Left renal pelvis (tissue), 4 donors: ENCODE data around the gene CRAT. TPM values are rescaled to one million over a fixed set of nuclear protein-coding genes. Genes with fewer than 3 reads are reported as not detected.
A peak's percentile ranks its signal among the peaks of the same experiment; 100 is the strongest.

Source experiments
- DNase-seq, 4 donors: peaks; one replicate each; pipeline ENCODE4 v3.0.0-alpha.2; 2013; ENCODE audit warnings: low read depth in 4 of 4, low spot score in 3 of 4
- polyA plus RNA-seq, 4 donors: library from polyadenylated mRNA; unstranded; fragments of 120-200 nt; gene quantifications; one replicate each; pipeline ENCODE4 v1.2.1, GENCODE V29; 2013; ENCODE audit not compliant: insufficient read length in 4 of 4

CRAT gene
- polyA plus RNA-seq, 4 donors: 30.4 to 47.9 (median 37.1) TPM

- DNase-seq: no peak
These were observed 15.4 kb downstream of the CRAT start for GRCh38 chr9:129095170-129095667.

GRCh38 chr9:129094387-129095169 is 16.0 kb downstream of the CRAT start:
- DNase-seq: no peak

GRCh38 chr9:129093602-129094386 is 16.8 kb downstream of the CRAT start:
- no peak for DNase-seq

- no peak for DNase-seq
These were observed 21.3 kb downstream of the CRAT start for GRCh38 chr9:129089246-129089645.

GRCh38 chr9:129084087-129084486 is 26.5 kb downstream of the CRAT start:
- DNase-seq: no peak

- DNase-seq: no peak
These were observed 29.1 kb downstream of the CRAT start for GRCh38 chr9:129081388-129081904.

GRCh38 chr9:129080601-129081387 is 29.8 kb downstream of the CRAT start, which contains the start of gene DOLPP1:
TSS of gene DOLPP1 (plus strand) at chr9:129081111. CDS start at chr9:129081132, 21 bp downstream.
- peak; percentile 95 to 97 (median 97) for DNase-seq

- DNase-seq: no peak
These were observed 30.3 kb downstream of the CRAT start for GRCh38 chr9:129080298-129080600.

GRCh38 chr9:129079829-129080228 is 30.8 kb downstream of the CRAT start:
- no peak for DNase-seq

- DNase-seq: no peak
These were observed 31.7 kb downstream of the CRAT start for GRCh38 chr9:129078691-129079503.

GRCh38 chr9:129077236-129077635 is 33.4 kb downstream of the CRAT start:
- DNase-seq: no peak

GRCh38 chr9:129076640-129077037 is 34.0 kb downstream of the CRAT start:
- DNase-seq: no peak

GRCh38 chr9:129075996-129076639 is 34.5 kb downstream of the CRAT start:
- no peak for DNase-seq

- DNase-seq: no peak
These were observed 36.5 kb downstream of the CRAT start for GRCh38 chr9:129074106-129074505.

GRCh38 chr9:129073404-129073803 is 37.2 kb downstream of the CRAT start:
- no peak for DNase-seq

GRCh38 chr9:129072171-129072570 is 38.4 kb downstream of the CRAT start:
- no peak for DNase-seq

GRCh38 chr9:129071526-129072126 is 39.0 kb downstream of the CRAT start:
- DNase-seq: no peak

GRCh38 chr9:129070696-129071525 is 39.7 kb downstream of the CRAT start:
- DNase-seq: no peak
